Amniotic epithelial cell (primary cell): ENCODE measurements around the gene ZHX3.

Source experiments
- DNase-seq: peaks from one replicate; pipeline ENCODE4 v3.0.0-alpha.2; 2010; ENCODE audit warnings: low read depth

ZHX3 gene

DNA sequence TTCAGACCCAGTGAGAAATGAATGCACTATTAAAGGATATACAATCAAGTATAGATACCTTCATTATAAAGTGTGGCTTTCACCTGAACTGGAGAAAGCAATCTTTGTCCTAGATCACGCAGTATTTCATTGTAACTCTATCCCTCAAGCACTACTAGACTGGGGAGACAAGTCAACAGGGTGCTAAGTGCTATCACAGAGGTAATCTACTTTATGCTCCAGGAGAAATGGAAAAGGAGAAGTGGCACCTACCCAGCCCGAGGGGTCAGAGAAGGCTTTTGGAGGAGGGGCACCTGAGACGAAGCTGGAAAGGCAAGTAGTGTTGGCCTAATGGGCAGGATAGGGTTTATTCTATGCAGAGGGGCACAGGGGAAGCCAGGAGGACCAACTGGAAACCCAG lies 17.1 kb downstream of the ZHX3 start:
- no peak for DNase-seq

DNA sequence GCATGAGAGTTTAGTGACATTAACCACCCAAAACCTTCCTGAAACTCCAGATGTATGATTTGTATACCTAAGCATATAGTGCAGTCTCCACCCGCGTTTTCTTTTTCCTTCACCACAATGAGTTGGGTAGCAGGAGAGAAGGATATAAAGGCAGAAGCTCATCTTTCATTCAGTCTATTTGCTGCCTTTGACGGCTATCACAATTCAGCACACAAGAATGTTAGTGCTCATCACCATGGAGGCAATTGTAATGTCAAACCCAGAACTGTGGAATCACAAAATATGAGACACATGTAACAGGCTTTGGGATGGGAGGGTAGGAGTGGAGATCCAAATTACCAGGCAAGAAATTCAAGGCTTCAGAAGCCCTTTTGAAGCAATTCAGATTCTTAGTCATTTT lies 17.6 kb downstream of the ZHX3 start:
- no peak for DNase-seq

DNA sequence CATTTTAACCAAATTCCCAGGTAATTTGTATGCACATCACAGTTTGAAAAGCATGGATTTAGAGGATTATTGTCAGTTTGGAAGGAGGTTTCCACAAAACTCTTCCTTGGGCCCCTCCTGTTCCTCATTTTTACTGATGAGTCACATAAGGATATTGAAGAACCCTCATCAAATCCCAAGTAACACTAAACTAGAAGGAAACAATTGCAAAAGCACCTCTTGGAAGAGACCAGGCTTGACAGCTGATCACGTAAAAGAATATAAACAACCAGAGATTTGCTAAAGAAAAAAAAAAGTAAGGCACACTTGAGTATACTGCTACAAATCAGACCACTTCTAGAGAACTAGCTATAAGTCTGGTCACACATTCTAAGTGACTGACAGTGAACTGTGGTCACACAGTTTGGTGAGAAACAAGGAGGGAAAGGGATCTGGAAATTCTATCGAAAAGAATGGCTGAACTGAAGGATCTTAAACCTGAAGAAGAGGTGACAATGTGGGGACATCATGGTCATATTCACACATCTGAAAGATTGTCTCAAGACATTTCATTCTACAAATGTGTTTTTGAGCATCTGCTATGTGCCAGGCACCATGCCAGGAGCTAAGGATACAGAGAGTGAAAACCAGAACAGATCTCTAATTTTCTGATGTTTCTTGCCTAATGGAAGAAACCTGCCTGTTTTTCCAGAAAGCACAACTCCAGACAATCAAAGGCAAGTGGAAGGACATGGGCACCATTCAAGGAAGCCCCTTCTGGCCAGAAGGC lies 24.1 kb downstream of the ZHX3 start:
- peak; percentile 31 for DNase-seq

DNA sequence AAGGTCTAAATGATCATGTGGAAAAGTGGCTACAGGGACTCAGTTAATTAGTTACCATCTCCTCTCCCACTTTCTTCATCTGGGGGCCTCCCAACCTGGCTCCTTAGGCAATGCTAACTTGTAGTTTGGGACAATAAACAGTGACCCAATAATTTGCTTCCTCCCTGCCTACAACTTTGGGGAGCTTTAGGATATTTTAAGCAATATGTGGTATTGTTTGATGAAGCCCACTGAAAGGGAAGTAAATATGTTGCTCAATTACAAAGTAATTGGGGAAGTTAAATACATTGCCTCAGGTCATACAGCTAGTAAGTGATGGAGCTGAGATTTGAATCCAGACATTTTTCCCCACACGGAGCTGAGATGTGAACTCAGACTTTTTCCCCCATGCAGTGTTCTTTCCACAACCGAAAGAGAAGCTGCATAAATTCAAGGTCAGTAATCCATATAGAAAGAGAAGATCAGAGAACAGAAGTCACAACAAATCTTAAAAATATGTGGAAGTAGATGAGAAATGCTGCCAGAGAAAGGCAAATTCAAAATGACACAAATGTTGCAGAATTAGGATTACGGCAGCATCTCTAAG lies 26.6 kb downstream of the ZHX3 start:
- no peak for DNase-seq

DNA sequence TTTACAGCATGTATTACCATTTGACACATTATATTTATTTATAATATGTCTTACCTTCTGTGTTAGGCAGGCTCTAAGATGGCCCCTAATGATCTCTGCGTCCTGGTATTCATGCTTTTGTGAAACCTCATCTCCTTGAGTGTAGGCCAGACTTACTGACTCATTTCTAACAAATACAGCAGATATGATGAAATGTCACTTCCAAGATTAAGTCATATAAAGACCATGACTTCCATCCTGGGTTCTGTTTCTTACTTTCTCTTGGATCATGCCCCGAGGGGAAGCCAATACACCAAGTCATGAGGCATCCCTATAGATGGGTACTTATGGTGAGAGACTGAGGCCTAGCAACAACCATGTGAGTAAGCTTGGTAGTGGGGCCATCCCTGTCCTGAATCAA lies 30.2 kb downstream of the ZHX3 start:
- peak; percentile 89 for DNase-seq

DNA sequence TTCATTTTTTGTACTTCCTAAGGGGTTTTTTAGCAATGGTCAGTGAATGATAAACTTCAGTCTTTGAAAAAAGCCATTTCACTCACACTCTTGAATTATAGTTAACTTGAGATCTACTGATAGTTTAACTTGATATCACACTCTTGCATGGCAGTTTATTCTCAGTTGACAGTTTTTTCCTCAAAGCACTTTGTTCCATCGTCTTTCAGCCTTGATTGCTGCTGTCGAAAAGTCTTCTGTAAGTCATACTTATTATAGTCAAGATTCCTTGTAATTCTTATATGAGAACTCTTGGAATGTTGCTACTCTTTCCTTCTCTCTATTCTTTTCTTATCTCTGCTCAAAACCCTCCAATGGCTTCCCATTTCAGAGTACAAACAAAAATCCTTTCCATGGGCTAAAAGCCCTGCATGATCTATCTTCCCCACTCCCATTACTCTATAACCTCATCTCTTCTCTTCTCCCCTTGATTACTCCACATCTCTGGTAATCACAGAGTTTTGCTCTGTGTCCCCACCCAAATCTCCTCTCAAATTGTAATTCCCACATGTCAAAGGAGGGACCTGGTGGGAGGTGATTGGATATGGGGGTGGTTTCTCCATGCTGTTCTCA lies 31.2 kb downstream of the ZHX3 start:
- DNase-seq, result no peak

DNA sequence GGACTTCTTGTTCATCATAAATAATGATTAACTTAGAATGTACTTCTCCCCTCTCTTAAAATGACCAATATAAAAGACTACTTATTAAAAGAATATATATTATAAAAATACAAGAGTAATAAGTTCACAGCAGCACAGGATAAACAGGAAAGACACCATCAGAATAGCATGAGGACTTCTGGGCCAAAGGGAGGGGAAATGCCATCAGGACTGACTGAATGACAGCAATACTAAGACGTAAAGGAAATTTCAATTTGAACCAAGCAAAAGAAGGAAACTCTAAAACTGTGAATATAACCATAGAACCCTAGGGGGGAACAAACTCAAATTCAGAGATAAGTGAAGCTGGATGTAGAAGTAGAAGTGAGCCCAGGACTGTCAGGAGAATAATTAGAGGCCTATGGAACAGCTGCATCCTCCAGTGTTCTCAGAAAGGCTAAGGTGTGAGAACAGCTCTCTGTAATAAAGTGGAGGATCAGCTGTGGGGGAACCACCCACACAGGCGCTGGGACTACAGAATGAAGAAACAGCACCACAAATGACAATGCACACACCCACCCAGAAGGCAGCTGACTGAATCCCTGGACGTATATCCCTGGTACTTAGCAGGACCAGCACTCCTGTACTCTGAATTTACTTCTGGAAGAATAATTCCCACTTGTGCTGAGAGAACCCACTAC lies 37.8 kb downstream of the ZHX3 start:
- no peak for DNase-seq

DNA sequence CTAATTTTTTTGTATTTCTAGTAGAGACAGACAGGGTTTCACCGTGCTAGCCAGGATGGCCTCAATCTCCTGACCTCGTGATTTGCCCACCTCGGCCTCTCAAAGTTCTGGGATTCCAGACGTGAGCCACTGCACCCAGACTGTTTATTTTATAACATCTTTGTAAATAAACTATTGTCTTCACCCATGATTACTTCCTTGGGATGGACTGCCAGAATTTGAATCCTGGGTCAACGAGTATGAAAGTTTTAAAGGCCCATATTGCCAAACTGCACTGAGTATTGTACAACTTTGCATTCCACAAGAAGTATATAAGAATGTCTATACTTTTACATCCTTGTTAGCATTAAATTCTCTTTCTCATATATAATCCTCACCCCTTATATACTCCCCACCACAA lies 38.6 kb downstream of the ZHX3 start:
- DNase-seq, result peak; percentile 23

DNA sequence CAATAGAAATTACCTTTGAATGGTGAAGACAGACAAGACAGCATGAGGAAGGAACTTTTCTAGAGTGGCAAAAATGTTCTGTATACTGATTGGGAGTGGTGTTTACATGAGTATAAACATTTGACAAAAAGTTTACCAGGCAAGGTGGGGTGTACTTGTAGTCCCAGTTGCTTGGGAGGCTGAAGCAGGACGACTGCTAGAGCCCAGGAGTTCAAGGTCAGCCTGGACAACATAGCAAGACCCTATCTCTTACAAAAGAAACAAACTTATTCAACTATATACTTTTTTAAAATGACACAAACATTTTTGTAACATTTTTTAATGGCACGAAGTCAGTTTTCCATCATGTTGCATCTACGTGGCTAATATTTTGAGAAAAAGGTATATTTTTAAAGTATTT lies 40.5 kb downstream of the ZHX3 start:
- DNase-seq, result no peak

DNA sequence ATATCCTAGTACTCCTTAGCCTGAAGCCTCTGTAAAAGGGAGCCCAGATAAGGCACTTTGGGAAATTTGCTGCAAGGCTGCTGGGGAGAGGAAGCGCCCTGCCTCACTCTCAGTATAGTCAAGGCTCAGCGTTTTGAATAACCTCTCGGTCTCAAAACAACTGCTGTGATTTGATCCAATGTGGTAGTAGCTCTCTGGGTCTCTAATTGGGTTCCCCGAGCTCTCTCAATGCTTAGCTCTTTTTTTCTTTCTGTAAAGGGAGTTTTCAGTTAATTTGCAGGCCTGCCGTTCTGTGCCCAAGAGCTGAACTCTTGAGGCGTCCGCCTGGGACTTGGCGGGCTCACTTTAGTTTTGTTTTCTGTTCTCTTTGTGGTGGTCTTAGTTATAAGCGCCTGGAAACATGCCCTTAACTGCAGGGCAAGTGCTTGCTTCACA lies 41.2 kb downstream of the ZHX3 start:
- DNase-seq, result no peak

DNA sequence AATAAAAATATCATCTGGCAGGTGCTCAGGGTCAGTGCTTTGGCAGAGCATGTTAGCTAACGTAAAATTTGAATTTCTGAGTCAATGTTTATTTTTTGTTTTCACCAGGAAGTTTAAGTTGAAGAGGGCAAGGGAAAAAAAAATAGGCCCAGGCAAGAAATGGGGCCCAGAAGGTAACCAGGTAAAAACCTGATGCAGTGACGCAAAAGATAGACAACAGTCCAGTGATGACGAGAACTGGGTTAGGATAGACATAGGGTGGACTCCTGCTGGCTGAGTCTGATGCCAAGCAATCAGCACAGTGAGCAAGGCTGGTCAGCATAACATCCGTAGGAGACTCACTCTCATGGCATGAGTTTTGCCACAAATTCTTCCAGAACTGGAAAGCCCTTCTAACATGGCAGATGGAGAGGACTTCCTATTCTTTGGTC lies 42.2 kb downstream of the ZHX3 start:
- DNase-seq, result peak; percentile 43

DNA sequence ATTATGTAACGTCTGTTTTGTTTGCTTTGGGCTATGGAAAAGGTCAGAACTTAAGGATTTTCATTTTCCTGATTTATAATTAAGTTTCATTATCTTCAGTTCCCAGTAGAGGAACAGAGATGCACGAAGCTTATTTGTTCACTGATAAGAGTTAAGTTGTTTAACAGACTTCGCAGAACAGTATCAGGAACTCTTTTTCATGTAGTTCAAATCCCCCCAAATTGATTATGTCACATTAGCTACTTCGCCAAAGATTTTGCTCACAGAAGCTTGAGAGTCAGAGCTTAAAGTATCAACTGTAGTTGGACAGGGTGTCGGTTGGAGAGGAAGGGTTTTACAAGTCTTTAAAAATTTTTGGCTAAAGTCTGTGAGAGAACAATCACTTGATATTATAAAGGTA lies 43.4 kb downstream of the ZHX3 start:
- no peak for DNase-seq

DNA sequence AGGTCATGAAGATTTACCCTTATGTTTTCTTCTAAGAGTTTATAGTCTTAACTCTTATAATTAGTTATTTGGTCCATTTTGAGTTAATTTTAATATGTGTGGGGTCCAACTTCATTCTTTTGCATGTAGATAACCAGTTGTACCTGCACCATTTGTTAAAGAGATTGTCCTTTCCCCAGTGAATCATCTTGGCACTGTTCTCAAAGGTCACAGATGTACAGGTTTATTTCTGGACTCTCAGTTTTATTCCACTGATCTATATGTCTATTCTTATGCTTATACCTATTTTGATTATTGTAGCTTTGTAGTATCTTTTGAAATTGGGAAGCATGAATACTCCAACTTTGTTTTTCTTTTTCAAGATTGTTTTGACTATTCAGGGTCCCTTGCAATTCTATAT lies 44.1 kb downstream of the ZHX3 start:
- DNase-seq, result no peak

DNA sequence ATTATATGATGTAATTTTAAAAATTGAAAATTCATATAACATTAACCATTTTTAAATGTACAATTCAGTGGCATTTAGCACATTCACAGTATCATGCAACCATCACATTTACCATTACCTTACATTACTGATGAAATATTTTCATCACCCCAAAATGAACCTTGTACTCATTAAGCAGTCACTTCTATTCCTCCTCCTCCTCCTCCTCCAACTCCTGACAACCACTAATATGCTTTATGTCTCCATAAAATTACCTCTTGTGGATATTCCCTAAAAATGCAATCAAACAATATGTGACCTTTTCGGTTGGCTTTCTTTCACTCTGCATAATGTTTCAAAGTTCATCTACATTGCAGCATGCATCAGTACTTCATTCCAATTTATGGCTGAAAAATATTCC lies 45.2 kb downstream of the ZHX3 start:
- no peak for DNase-seq

DNA sequence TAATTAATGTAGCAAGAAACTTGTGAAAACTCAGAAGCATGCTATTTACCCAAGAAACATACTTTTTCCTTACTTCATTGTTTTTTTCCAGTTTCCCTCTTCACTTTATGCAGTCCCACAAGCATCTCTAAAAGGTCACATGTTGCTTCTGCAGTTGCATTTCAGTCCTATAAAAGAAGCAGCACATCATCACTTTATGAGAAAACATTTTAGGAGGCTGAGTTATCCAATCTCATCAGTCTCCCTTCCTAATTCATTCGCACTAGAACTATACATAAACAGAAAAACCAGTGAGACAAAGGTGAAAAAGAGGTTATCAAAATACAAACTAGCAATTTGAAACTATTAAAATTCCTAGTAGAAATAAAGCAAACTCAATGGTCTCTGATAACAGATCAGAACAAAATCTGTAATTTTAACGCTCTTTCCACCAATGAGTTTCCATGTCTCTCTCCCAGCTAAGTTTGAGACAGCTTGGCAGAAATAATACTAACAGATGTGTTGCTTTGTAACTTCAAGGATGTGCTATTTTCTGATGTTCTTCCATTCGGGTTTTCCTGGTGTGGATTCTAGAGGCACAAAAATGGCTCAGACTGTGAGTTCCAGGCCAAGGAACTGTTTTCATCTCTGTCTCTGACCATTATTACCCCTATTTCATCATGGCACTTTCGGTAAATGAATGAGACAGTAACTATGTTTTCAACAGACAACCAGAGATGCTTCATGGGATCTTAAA lies 48.4 kb downstream of the ZHX3 start:
- no peak for DNase-seq

DNA sequence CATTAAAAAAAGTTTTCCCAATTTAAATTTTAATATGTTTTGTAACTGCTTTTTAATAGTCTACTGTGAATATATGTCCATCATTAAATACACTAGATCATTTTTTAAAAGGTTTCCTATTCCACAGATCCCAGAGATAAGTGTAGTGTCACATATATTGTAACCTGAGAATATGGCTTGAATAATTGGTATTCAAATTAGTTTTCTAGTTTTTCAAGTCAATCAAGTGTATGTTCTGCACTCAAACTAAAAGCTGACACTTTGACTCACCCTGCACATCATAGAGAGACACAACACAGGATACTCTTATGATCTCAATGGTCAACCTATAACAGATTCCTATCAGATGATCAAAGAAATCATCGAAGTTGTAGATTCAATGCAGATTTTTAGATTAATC lies 49.1 kb downstream of the ZHX3 start:
- no peak for DNase-seq

DNA sequence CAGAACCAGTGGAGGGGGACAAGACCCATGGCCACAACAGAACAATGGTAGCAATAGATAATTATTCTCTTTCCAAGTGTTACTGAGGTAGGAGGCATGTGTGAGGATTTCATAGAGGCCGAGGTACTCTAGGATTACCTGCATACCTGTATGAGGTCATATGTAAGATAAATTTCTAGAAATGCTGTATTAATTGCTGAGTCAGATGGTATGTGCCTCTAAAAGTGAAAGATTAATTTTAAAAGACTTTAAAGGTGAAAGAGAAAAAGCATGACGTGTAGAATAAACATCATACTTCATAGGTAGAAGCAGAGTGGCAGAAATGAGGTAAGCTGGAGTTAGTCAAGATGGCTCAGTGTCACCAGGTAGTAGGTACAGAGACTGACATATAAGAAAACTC lies 51.6 kb downstream of the ZHX3 start:
- no peak for DNase-seq

DNA sequence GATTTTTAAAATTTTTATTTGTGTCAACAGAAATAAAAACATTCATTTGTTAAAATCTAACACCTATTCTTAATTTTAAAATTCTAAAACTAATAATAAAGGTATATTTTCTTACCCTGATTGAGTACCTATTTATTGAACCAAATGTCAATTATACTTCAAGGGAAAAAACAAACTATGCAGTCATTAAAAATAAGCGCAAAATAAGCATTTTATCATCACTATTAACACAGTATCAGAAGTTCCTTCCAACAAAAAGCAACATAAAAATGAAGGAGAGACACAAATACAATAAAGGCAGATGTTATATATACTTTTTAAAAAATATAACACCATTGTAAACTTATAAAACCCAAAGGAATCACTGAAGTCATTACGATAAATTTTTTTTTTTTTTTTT lies 52.7 kb downstream of the ZHX3 start:
- DNase-seq, result no peak

DNA sequence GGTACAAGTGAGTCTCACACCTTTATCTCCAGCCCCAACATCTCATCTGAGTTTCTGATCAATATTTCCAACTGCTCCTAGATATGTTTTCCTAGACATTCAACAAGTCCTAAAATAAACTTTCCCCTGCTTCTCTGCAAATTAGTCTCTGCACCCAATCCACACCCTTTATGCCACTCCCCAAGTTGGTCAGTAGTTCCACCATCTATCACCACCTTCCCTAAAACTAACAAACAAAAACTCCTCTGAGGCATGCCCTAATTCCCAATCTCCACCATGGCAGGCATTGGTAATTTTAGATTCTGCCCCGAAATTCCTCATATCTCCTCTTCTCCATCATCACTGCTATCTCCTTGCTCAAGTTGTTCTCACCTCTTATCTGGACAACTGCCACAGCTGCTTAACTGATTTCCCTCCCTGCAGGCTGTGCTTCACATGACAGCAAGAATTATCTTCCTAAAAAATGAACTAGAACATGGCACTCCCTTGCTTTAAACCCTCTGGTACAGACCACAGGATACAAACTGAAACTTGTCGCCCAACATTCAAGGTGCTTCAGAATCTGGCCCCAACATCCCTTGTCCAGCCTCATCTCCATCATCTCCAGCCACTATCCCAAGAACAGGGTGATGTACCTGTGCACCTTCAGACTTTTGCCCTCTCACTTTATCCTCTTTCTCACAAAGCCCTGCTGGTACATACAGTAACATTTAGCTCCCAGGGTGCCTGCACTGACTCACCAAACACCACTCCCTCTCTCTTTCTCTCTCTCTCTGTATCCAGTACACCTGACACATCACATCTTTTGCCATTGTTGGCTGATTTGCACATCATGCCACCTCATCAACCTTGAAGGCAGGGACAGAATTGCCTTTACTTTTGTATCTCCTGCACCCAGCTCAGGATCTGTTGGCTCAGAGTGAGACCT lies 55.5 kb downstream of the ZHX3 start:
- DNase-seq, result peak; percentile 37

DNA sequence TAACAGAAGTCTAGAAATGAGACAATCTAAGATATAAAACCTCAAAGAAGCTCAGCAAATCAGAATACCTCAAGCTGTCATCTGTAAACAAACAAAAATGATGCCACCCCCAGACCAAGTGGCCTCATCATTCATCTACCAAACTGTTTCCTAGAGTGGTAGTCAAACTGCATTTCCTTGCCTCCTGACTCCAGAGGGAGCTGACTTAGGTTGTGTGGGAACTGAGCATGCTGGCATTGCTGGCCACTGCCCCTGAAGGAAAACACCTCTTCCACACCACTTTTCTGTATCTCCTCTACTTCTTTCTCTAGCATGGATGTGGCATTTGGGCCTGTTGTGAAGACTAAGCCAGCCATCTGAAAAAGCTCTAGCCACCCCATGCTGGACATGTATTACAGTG lies 56.3 kb downstream of the ZHX3 start:
- no peak for DNase-seq

DNA sequence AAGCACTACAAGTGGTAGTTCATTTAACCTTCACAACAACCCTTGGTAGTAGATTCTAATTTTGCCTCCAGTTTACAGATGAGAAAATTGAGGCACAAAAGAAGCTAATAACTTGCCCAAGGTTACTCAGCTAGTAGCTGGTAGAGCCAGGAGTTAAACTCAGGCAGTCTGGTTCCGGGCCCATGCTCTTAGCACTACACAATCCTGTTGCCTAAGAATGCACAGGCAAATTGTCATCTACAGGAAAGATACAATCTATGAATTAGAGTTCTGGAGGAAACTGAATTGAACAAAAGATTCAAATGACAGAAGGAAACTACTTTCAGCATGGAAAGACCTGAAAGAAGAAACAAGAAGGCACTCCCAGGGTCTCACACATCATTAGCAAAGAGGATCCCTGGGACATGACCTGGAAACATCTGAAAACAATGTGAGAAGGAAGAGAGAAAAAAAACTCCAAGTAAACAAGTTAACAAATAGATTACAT lies 56.8 kb downstream of the ZHX3 start:
- DNase-seq, result no peak
